T-helper 1 cell treated with Interleukin-12 subunit alpha and Interleukin-12 subunit beta and Interleukin-4 antibody, amounts not matched to agents 30 μg/mL and 1 μg/mL, for 36 hours (primary cell): ENCODE results near the gene ECE2.

Source experiments
- H3K27ac Mint-ChIP-seq: one replicate; pipeline ENCODE4 v1.8.0; 2021; ENCODE audit warnings: mild to moderate bottlenecking, mixed read lengths
- H3K27me3 Mint-ChIP-seq: one replicate; pipeline ENCODE4 v1.8.0; 2021; ENCODE audit warnings: low read depth, mixed read lengths
- H3K36me3 Mint-ChIP-seq: one replicate; pipeline ENCODE4 v1.8.0; 2021; ENCODE audit warnings: low read depth, mixed read lengths
- H3K4me1 Mint-ChIP-seq: one replicate; pipeline ENCODE4 v1.8.0; 2021; ENCODE audit warnings: low read depth, mixed read lengths
- H3K4me3 Mint-ChIP-seq: one replicate; pipeline ENCODE4 v1.8.0; 2021; ENCODE audit warnings: mild to moderate bottlenecking, moderate library complexity, mixed read lengths
- H3K9me3 Mint-ChIP-seq: one replicate; pipeline ENCODE4 v1.8.0; 2021; ENCODE audit warnings: mixed read lengths

Gene ECE2

DNA sequence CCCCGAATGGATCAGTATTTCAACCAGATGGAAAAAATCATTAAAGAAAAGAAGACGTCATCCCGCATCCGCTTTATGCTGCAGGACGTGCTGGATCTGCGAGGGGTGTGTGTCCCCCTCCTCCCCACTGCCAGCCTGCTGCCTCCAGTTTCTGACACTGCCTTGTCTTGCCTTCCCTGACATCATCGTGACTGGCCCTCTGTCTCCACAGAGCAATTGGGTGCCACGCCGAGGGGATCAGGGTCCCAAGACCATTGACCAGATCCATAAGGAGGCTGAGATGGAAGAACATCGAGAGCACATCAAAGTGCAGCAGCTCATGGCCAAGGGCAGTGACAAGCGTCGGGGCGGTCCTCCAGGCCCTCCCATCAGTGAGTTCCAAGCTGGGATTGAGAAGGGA is 49.4 kb downstream of the ECE2 start:
- Mint-ChIP-seq H3K4me3 (no peak overlapping the region), H3K4me1 (peaks cover 1% of the 10 kb centered on the region), H3K9me3 (no peaks in the 10 kb centered on the region), H3K27ac (no peak overlapping the region), H3K27me3 (no peaks in the 10 kb centered on the region), H3K36me3 (peaks cover 74% of the 10 kb centered on the region)

DNA sequence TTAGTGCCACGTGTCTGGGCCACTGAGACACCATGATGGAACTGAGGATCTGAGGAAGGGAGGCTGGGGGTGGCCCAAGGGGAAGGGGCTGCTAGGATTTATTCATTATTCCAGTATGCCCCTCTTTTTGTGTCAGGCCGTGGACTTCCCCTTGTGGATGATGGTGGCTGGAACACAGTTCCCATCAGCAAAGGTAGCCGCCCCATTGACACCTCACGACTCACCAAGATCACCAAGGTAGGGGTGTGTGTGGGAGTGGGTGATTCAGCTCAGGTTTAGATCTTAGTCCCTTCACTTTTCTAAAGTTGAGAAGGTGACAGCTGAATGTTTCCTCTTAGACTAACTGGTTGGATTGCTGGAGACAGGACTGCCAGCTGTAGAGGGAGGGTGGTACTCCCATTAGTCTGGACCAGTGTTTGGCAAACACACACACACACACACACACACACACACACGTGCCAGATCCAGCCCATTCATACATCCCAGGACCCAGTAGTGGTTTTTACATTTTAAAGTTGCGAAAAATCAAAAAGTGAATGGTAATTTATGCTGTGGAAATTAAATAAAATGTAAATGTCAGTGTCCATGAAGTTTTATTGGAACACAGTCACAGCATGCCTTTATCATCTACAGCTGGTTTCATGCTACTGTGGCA is 50.0 kb downstream of the ECE2 start:
- no peaks in the 10 kb centered on the region for H3K27me3 Mint-ChIP-seq
- peaks cover 1% of the 10 kb centered on the region for H3K4me1 Mint-ChIP-seq
- no peaks in the 10 kb centered on the region for H3K9me3 Mint-ChIP-seq
- no peak overlapping the region for H3K27ac Mint-ChIP-seq
- no peak overlapping the region for H3K4me3 Mint-ChIP-seq
- peaks cover 75% of the 10 kb centered on the region for H3K36me3 Mint-ChIP-seq

DNA sequence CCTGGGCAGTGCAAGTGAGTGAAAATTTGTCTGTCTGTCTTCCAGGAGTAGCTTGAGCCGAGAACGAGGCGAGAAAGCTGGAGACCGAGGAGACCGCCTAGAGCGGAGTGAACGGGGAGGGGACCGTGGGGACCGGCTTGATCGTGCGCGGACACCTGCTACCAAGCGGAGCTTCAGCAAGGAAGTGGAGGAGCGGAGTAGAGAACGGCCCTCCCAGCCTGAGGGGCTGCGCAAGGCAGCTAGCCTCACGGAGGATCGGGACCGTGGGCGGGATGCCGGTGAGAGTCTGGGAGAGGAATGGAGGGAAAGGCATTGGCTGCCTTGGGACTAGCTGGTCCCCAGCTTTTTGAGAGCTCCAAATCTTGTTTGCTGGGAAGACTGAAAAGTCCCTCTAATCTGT is 51.3 kb downstream of the ECE2 start:
- Mint-ChIP-seq H3K27ac (no peak overlapping the region), H3K4me1 (peaks cover 2% of the 10 kb centered on the region), H3K27me3 (no peaks in the 10 kb centered on the region), H3K36me3 (peaks cover 79% of the 10 kb centered on the region), H3K4me3 (no peak overlapping the region), H3K9me3 (no peaks in the 10 kb centered on the region)

DNA sequence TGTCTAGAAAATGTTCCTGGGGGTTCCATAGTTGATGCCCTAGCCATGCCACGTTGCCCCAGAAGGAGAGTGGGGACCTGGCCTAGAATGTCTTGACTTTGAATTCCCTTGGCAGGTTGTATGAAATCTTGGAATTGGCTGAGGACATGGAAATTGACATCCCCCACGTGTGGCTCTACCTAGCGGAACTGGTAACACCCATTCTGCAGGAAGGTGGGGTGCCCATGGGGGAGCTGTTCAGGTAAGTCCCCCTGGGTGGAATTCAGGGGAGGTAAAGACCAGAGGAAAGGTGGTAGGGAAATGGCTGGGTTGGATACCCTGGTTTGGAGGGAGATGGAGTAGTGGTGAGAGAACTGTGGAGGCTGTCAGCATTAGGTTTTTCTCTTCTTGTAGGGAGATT is 52.7 kb downstream of the ECE2 start:
- Mint-ChIP-seq H3K36me3 (peaks cover 83% of the 10 kb centered on the region), H3K27me3 (no peaks in the 10 kb centered on the region), H3K4me3 (no peak overlapping the region), H3K4me1 (peaks cover 14% of the 10 kb centered on the region), H3K9me3 (no peaks in the 10 kb centered on the region), H3K27ac (no peak overlapping the region)

DNA sequence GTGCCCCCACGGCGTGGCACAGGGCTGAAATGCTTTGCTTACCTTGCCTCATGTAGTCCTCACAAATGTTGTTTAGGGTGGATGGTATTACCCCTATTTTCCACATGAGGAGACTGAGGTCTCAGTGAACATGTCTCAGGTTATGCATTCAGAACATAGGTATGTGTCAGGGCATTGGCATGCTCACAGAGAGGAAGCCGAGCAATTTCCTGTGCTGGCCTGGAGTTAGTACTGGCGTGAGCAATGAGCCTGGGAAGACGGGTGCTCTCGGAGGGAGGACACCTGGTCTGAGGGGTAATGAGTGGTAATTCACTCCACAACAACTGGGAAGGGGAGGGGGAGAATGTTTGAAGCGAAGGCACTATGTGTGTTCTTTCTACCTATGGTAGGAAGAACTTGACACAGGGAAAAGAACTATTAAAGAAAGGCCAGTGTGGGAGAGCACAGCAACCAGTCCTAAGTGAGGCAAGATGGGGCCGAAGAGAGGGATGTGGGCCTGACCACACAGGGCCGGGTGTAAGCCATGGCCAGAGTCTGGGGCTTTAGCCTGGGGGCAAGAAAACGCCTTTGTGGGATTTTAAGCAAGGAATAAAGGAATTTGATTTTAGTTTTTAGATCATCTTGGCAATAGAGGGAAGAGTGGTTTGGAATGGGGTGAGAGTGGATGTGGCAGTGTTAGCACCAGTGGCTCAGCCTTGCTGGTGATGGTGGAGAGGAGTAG is 56.7 kb downstream of the ECE2 start:
- Mint-ChIP-seq H3K4me3 (no peak overlapping the region), H3K9me3 (no peaks in the 10 kb centered on the region), H3K27ac (peak overlapping the region; percentile 65), H3K36me3 (peaks cover 68% of the 10 kb centered on the region), H3K4me1 (peaks cover 31% of the 10 kb centered on the region), H3K27me3 (peaks cover 2% of the 10 kb centered on the region)

DNA sequence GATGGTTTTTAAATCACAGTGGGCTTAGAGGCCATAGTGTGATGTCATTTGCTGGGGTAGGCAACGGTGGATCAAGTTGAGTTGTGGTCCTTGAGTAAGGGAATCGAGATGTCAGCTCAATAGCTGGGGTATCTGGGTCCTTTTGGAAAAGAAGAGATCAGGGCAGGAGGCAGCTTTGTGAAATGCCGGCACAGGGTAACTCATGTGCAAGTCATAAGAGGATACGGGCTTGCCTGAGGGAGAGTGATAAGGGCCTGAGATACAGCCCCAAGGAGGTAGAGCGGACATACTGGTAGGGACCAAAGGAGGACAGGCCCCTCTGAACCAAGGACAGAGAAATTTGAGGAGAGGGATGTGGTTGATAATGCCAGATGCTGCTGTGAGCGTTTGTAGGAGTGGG is 57.4 kb downstream of the ECE2 start:
- Mint-ChIP-seq H3K4me3 (no peak overlapping the region), H3K27me3 (peaks cover 6% of the 10 kb centered on the region), H3K27ac (peak overlapping the region; percentile 65), H3K36me3 (peaks cover 68% of the 10 kb centered on the region), H3K4me1 (peaks cover 36% of the 10 kb centered on the region), H3K9me3 (no peaks in the 10 kb centered on the region)

DNA sequence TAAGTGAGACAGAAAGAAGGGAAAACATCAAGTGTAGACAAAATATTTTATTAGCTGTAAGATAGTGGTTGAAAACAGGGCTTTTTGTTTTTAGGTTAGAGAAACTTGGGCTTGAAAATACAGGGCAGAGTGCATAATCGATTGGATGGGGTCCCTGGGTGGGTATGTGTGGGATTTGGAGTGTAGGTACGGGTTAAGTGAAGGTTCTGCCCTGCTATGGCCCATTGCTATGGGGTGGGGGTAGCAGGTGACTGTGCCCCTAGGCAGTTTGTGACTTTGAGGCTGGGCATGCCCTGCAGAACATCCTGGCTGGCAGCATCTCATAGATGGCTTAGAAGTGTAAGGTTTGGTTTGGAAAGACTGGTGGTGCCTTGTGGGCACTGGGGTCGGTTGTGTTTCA is 57.9 kb downstream of the ECE2 start:
- Mint-ChIP-seq H3K27me3 (peaks cover 6% of the 10 kb centered on the region), H3K4me3 (peak overlapping the region; percentile 23), H3K27ac (peak overlapping the region; percentile 65), H3K4me1 (peaks cover 36% of the 10 kb centered on the region), H3K36me3 (peaks cover 65% of the 10 kb centered on the region), H3K9me3 (no peaks in the 10 kb centered on the region)

DNA sequence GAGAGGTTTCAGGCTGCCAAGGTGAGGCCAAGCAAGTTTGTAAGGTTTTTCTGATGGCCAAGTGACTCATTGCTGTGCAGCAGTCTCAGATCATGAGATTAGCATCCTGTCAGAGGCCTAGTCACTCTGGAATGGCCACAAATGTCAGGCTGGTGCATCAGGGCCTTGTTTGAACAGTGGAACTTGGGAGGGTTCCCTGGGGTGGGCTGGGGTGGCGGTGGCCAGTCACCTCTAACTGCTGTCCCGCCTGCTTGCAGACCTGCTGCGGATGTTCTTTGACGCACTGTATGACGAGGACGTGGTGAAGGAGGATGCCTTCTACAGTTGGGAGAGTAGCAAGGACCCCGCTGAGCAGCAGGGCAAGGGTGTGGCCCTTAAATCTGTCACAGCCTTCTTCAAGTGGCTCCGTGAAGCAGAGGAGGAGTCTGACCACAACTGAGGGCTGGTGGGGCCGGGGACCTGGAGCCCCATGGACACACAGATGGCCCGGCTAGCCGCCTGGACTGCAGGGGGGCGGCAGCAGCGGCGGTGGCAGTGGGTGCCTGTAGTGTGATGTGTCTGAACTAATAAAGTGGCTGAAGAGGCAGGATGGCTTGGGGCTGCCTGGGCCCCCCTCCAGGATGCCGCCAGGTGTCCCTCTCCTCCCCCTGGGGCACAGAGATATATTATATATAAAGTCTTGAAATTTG is 58.8 kb downstream of the ECE2 start:
- peak overlapping the region; percentile 28 for H3K4me3 Mint-ChIP-seq
- no peaks in the 10 kb centered on the region for H3K9me3 Mint-ChIP-seq
- peaks cover 57% of the 10 kb centered on the region for H3K36me3 Mint-ChIP-seq
- H3K27ac Mint-ChIP-seq, result peak overlapping the region; percentile 65
- peaks cover 6% of the 10 kb centered on the region for H3K27me3 Mint-ChIP-seq
- H3K4me1 Mint-ChIP-seq, result peaks cover 40% of the 10 kb centered on the region

DNA sequence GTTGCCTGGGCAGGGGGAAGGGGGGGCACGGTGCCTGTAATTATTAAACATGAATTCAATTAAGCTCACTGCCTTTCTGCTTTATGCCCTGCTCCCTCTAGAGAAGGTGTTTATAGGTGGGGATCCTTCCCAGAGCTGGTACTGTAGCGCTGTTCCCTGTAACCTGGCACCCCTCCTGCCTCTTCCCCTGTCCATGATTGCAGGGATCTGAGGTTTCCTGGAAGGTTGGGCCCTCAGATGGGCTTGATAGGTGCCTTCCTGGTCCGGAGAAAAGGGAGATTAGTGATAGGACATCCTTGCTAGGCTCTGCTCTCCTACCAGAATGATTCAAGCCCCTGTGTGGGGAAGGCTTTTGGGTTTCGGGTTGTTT is 59.5 kb downstream of the ECE2 start:
- H3K36me3 Mint-ChIP-seq, result peaks cover 52% of the 10 kb centered on the region
- peaks cover 40% of the 10 kb centered on the region for H3K4me1 Mint-ChIP-seq
- peaks cover 6% of the 10 kb centered on the region for H3K27me3 Mint-ChIP-seq
- no peaks in the 10 kb centered on the region for H3K9me3 Mint-ChIP-seq
- peak overlapping the region; percentile 67 for H3K4me3 Mint-ChIP-seq
- H3K27ac Mint-ChIP-seq, result peak overlapping the region; percentile 86

DNA sequence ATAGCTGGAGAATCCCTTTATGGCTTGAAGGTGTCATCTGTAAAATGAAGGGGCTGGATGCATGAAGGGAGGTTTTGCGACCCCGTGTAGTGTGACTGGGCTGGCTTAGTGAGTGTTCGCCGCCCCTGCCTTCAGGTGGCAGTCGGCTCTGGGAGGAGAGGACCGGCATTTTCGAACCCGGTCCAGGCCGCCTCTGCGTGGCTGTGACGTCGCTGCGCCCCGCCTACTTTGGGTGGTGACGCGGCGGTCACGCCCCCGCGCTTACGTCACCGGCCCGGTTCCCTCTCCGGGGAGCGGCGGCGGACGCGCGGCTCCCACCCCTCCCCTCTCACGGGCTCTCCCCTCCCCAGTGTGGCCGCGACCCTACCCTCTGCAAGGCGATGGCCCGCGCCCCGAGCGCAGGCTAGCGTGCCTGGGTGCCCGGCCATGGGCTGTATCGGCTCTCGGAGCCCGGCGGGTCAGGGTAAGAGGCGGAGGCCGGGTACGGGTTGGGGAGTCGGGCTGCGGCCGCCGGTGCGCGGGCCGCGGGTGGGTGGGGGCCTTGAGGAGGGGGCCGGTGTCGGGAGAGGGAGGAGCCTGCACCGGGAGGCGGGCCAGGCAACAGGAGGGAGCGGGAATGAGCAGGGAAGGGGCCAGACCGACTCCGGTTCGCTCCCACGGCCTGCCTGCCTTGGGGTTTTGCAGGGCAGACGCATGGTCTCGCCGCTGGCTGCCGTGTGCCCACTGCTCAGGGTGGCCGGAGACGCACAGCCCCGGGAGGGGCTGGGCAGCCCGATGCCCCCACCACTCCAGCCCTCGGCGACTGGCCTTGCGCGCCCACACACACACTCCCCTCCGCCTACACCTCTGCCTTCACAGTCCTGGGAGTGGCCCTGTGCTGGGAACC is 60.1 kb downstream of the ECE2 start:
- Mint-ChIP-seq H3K27me3 (peaks cover 6% of the 10 kb centered on the region), H3K9me3 (no peaks in the 10 kb centered on the region), H3K4me3 (peak overlapping the region; percentile 84), H3K4me1 (peaks cover 44% of the 10 kb centered on the region), H3K36me3 (peaks cover 48% of the 10 kb centered on the region), H3K27ac (peak overlapping the region; percentile 86)

DNA sequence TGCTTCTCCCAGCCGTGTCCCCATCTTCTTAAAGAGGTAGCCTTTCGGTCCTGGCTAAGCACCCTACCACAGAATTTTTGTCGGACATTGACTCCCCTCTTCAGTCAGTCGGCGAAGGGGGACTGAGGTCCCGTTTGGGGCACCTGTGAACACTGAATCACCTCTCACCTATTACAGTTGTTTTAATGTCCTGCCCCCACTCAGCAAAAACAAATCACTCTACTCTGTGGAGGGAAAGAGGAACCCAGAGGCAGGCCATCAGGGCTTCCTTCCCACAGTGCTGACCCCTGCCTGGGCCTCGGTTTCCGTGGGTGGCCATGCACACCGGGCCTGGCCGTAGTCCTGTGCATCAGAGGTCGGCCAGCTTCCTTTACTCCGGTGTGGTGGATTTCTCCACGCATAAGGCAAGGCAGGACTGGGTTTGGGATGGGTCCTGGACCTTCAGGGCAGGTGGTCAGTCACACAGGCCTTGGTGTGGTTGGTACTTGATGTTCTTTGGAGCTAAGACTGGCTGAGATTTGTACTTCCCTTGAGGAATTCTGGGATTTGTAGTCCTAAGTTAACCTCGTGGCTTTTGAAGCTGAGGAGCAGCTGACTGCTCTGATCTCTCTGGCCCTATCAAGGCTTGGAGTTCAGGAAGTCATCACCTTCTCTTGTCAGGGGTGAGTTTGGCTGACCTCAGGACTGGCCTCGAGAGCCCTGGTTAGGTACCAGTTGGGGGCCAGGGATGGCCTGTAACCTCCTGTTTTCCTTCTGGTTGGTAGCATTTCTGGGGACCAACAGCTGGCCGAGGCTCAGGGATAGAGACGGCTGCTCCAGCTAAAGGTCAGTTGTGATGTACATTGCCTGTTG is 61.0 kb downstream of the ECE2 start:
- peaks cover 46% of the 10 kb centered on the region for H3K4me1 Mint-ChIP-seq
- peaks cover 39% of the 10 kb centered on the region for H3K36me3 Mint-ChIP-seq
- H3K27me3 Mint-ChIP-seq, result peaks cover 6% of the 10 kb centered on the region
- peak overlapping the region; percentile 84 for H3K4me3 Mint-ChIP-seq
- peak overlapping the region; percentile 84 for H3K27ac Mint-ChIP-seq
- no peaks in the 10 kb centered on the region for H3K9me3 Mint-ChIP-seq

DNA sequence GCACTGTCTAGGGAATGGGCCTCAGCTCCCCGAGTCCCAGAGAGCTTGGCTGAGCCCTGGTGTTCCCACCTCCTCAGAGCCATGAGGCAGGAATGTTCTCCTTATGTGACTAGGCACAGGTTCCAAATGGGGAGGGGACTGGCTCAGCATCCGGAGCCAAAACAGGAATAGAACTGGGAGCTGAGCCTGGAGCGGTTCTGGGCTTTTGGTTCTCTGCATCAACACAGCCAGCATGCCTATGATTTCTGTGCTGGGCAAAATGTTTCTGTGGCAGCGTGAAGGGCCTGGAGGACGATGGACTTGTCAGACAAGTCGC is 61.5 kb downstream of the ECE2 start, which contains the start of gene FAM131A:
Gene FAM131A (plus strand): TSS at position 202 of the 316 bp plus-strand sequence. CDS start 31 bp downstream, at position 233.
- no peaks in the 10 kb centered on the region for H3K9me3 Mint-ChIP-seq
- peak within 1 kb of the TSS; percentile 84 for H3K27ac Mint-ChIP-seq
- H3K4me1 Mint-ChIP-seq, result peaks cover 44% of the 10 kb centered on the region
- peaks cover 34% of the 10 kb centered on the region for H3K36me3 Mint-ChIP-seq
- H3K4me3 Mint-ChIP-seq, result peak within 1 kb of the TSS; percentile 84
- H3K27me3 Mint-ChIP-seq, result peaks cover 6% of the 10 kb centered on the region

DNA sequence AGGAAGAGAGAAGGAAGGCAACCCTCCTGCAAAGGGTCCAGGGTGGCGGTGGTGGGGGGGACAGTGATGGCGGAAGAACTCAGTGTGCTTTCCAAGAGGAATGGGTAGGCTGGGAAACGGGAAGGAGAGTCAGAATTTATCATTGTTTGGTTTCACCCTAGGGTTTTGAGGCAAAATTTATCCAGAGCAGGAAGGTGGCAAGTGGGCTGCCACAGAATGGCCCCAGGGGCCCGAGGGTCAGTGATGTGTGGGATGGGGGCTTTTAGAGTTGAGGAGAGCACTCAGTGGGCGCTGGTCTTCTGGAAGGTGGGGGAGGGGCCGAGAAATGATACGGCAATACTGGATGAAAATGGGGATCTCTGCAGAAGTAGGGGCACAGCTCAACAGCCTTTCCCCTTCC is 62.2 kb downstream of the ECE2 start:
- H3K27ac Mint-ChIP-seq, result no peak overlapping the region
- H3K36me3 Mint-ChIP-seq, result peaks cover 27% of the 10 kb centered on the region
- H3K27me3 Mint-ChIP-seq, result peaks cover 6% of the 10 kb centered on the region
- peak overlapping the region; percentile 32 for H3K4me3 Mint-ChIP-seq
- peaks cover 38% of the 10 kb centered on the region for H3K4me1 Mint-ChIP-seq
- H3K9me3 Mint-ChIP-seq, result no peaks in the 10 kb centered on the region
